PC-3 (cell line): ENCODE data around the gene AIFM3. TPM values are rescaled to one million over a fixed set of nuclear protein-coding genes. Genes with fewer than 3 reads are reported as not detected.

Experiments used
- ATAC-seq: fragments of 200-7000 bp; cut with Tn5 transposase; 2 replicates; pipeline ENCODE4 v1.9.1; 2020; ENCODE audit warnings: mild to moderate bottlenecking, moderate library complexity
- BruUV-seq: library from RNA; stranded (reverse); fragments of 400-500 nt; replicated peaks from 2 replicates; lab custom pipeline; 2021; lab: Mats Ljungman, UMichigan
- CTCF ChIA-PET: fragments of 300-600 bp; sonication (Branson Sonifier 250); formaldehyde crosslinking; loops from one replicate; lab custom pipeline; 2022; ENCODE audit warnings: antibody characterized with exemption; lab: Charles Lee
- POLR2A ChIA-PET: fragments of 300-600 bp; sonication (Branson Sonifier 250); formaldehyde crosslinking; loops from one replicate; lab custom pipeline; 2022; ENCODE audit warnings: antibody characterized with exemption; ENCODE audit not compliant: unreplicated experiment; lab: Charles Lee
- DNase-seq: peaks from one replicate; pipeline ENCODE4 v3.0.0-alpha.2; 2015
- H2AFZ ChIP-seq: fragments of 300-600 bp; sonication (generic); 2 replicates; pipeline ENCODE4 v1.6.0; 2016; ENCODE audit warnings: antibody characterized with exemption, low read length
- H3F3A ChIP-seq: fragments of 300-600 bp; sonication (generic); one replicate; pipeline ENCODE4 v1.6.0; 2017; ENCODE audit warnings: antibody characterized with exemption, low read length, control low read depth, mild to moderate bottlenecking; ENCODE audit not compliant: unreplicated experiment
- H3K27ac ChIP-seq: fragments of 300-600 bp; sonication (generic); 2 replicates; pipeline ENCODE4 v1.5.1; 2016; ENCODE audit warnings: mild to moderate bottlenecking, low read length
- H3K27me3 ChIP-seq: fragments of 300-600 bp; sonication (generic); 2 replicates; pipeline ENCODE4 v1.6.1; 2016; ENCODE audit warnings: low read length, mixed read lengths
- H3K36me3 ChIP-seq: fragments of 300-600 bp; sonication (generic); 2 replicates; pipeline ENCODE4 v1.6.1; 2016; ENCODE audit warnings: low read depth, mixed run types, low read length, mixed read lengths
- H3K4me1 ChIP-seq: fragments of 300-600 bp; sonication (generic); 2 replicates; pipeline ENCODE4 v1.5.1; 2016; ENCODE audit warnings: low read length; ENCODE audit not compliant: insufficient read depth
- H3K4me2 ChIP-seq: fragments of 300-600 bp; sonication (generic); 2 replicates; pipeline ENCODE4 v1.6.0; 2016; ENCODE audit warnings: low read length
- H3K4me3 ChIP-seq: fragments of 300-600 bp; sonication (generic); 2 replicates; pipeline ENCODE4 v1.5.1; 2016; ENCODE audit warnings: mild to moderate bottlenecking, low read length, mixed read lengths
- H3K79me2 ChIP-seq: fragments of 300-600 bp; sonication (generic); 2 replicates; pipeline ENCODE4 v1.6.1; 2017; ENCODE audit warnings: low read length, mixed read lengths
- H3K9ac ChIP-seq: fragments of 300-600 bp; sonication (generic); 2 replicates; pipeline ENCODE4 v1.6.0; 2016; ENCODE audit warnings: mild to moderate bottlenecking, low read length
- H3K9me2 ChIP-seq: fragments of 300-600 bp; sonication (generic); replicated peaks from 2 replicates; pipeline ENCODE4 v1.6.1; 2016; ENCODE audit warnings: mixed run types, low read length, mixed read lengths
- H3K9me3 ChIP-seq: fragments of 300-600 bp; sonication (generic); 2 replicates; pipeline ENCODE4 v1.6.1; 2016; ENCODE audit warnings: low read length, mixed read lengths
- H4K20me1 ChIP-seq: fragments of 300-600 bp; sonication (generic); 2 replicates; pipeline ENCODE4 v1.6.1; 2016; ENCODE audit warnings: low read length, mixed read lengths
- CTCF ChIP-seq: fragments of 300-600 bp; sonication (generic); conservative IDR thresholded peaks from 2 replicates; pipeline ENCODE4 v1.5.1; 2017; ENCODE audit warnings: antibody characterized with exemption, low read depth, mild to moderate bottlenecking, low read length
- EZH2 ChIP-seq: fragments of 300-600 bp; sonication (generic); IDR thresholded peaks from one replicate; pipeline ENCODE4 v1.6.1; 2017; ENCODE audit warnings: antibody characterized with exemption, mild to moderate bottlenecking, low read length; ENCODE audit not compliant: unreplicated experiment
- EZH2phosphoT487 ChIP-seq: fragments of 300-600 bp; sonication (generic); IDR thresholded peaks from 2 replicates; pipeline ENCODE4 v1.6.1; 2018; ENCODE audit warnings: mild to moderate bottlenecking, antibody characterized with exemption, low read length, borderline replicate concordance
- intact Hi-C: fragments of 100-400 bp; cut with micrococcal nuclease; formaldehyde crosslinking; loops from 2 replicates; pipeline ENCODE4 v1.9.0; 2023
- total RNA-seq: library from RNA; depleted of rRNA; stranded (reverse); fragments of >200 nt; gene quantifications from 2 replicates; pipeline ENCODE4 v1.2.3, GENCODE V29; 2014

The AIFM3 gene
- total RNA-seq, 1 experiment from 2014 or later, result 1.5 TPM

GRCh38 chr22:20957683-20958431 lies 9.2 kb upstream of the AIFM3 start:
- Histone ChIP-seq H3K4me1 (peaks cover 13% of the 10 kb centered on the region), H3K9me2 (no peaks in the 10 kb centered on the region), H3K27me3 (no peaks in the 10 kb centered on the region), H3K9me3 (no peaks in the 10 kb centered on the region), H2AFZ (peak overlapping the region; percentile 94), H3K79me2 (peaks cover 24% of the 10 kb centered on the region), H4K20me1 (no peaks in the 10 kb centered on the region), H3K9ac (peak overlapping the region; percentile 78), H3K27ac (peak overlapping the region; percentile 47), H3F3A (peaks cover 4% of the 10 kb centered on the region), H3K36me3 (peaks cover 7% of the 10 kb centered on the region; the same call in 1 of the 2 replicates), H3K4me2 (peak overlapping the region; percentile 94), H3K4me3 (peak overlapping the region; percentile 83)
- peak; percentile 51 for DNase-seq
- CTCF ChIA-PET, result no interaction called here
- no TSS peak for BruUV-seq
- ATAC-seq, result peak; percentile 71
- TF ChIP-seq CTCF, result no peak
- no peak for TF ChIP-seq EZH2phosphoT487
- no peak for TF ChIP-seq EZH2
- intact Hi-C loops, result no loop called here
- POLR2A ChIA-PET, result interaction anchor here (0.5 to 0.6 kb wide), 2 partner anchors 125 to 497 kb away, joined by 3 to 4 read pairs; no protein-coding TSS in a partner anchor

GRCh38 chr22:20959578-20960461 lies 7.2 kb upstream of the AIFM3 start:
- Histone ChIP-seq H3K27me3 (no peaks in the 10 kb centered on the region), H3K4me3 (no peak overlapping the region), H4K20me1 (no peaks in the 10 kb centered on the region), H3K4me2 (no peak overlapping the region), H2AFZ (no peak overlapping the region), H3K9me2 (no peaks in the 10 kb centered on the region), H3F3A (peaks cover 4% of the 10 kb centered on the region), H3K4me1 (peaks cover 13% of the 10 kb centered on the region), H3K9ac (no peak overlapping the region), H3K27ac (no peak overlapping the region), H3K9me3 (no peaks in the 10 kb centered on the region), H3K79me2 (peaks cover 8% of the 10 kb centered on the region; the same call in 1 of the 2 replicates), H3K36me3 (no peaks in the 10 kb centered on the region)
- no TSS peak for BruUV-seq
- intact Hi-C loops, result no loop called here
- POLR2A ChIA-PET, result no interaction called here
- TF ChIP-seq EZH2 (no peak), EZH2phosphoT487 (no peak), CTCF (no peak)
- DNase-seq (no peak), ATAC-seq (no peak)
- CTCF ChIA-PET, result interaction anchor here (0.7 kb wide), 1 partner anchor 74 kb away, joined by 3 read pairs; no protein-coding TSS in a partner anchor
